DMS153 treated with DMSO at 0.1 percent for 48 hours (cell line): ENCODE measurements around the gene CIB4.
A peak's percentile ranks its signal among the peaks of the same experiment; 100 is the strongest.
"Not testable (repeated sequence)": the region's sequence is repeated elsewhere in the genome, so short reads cannot be mapped to it uniquely, and the experiment has no call there.

ENCODE experiments used
- DNase-seq: peaks from one replicate; lab custom pipeline; 2025; ENCODE audit not compliant: unreplicated experiment; lab: John Stamatoyannopoulos, UW

CIB4 gene

GRCh38 chr2:26571316-26571715 is 69.8 kb downstream of the CIB4 start:
- no peak for DNase-seq

GRCh38 chr2:26570083-26570430 is 71.1 kb downstream of the CIB4 start:
- DNase-seq, result no peak

- no peak for DNase-seq
Measured at GRCh38 chr2:26569216-26570082, 71.7 kb downstream of the CIB4 start.

- no peak for DNase-seq
Measured at GRCh38 chr2:26568076-26568890, 72.9 kb downstream of the CIB4 start.

- DNase-seq, result no peak
Measured at GRCh38 chr2:26567534-26567933, 73.6 kb downstream of the CIB4 start.

- not testable (repeated sequence) for DNase-seq
Measured at GRCh38 chr2:26566731-26567130, 74.4 kb downstream of the CIB4 start.

GRCh38 chr2:26566081-26566375 is 75.1 kb downstream of the CIB4 start:
- DNase-seq, result no peak

GRCh38 chr2:26564121-26564644 is 77.0 kb downstream of the CIB4 start:
- no peak for DNase-seq

GRCh38 chr2:26563686-26564085 is 77.5 kb downstream of the CIB4 start:
- DNase-seq, result no peak

GRCh38 chr2:26562811-26563645 is 78.1 kb downstream of the CIB4 start:
- peak; percentile 64 for DNase-seq

- DNase-seq, result peak; percentile 69
Measured at GRCh38 chr2:26561918-26562810, 79.0 kb downstream of the CIB4 start.

- no peak for DNase-seq
Measured at GRCh38 chr2:26561376-26561775, 79.8 kb downstream of the CIB4 start.

- no peak for DNase-seq
Measured at GRCh38 chr2:26560892-26561291, 80.3 kb downstream of the CIB4 start.

- DNase-seq, result no peak
Measured at GRCh38 chr2:26559556-26559955, 81.6 kb downstream of the CIB4 start.

GRCh38 chr2:26559044-26559405 is 82.1 kb downstream of the CIB4 start:
- no peak for DNase-seq

- DNase-seq, result no peak
Measured at GRCh38 chr2:26558271-26559043, 82.7 kb downstream of the CIB4 start.

GRCh38 chr2:26557244-26557925 is 83.8 kb downstream of the CIB4 start:
- no peak for DNase-seq

GRCh38 chr2:26556309-26557243 is 84.6 kb downstream of the CIB4 start:
- DNase-seq, result no peak
